Measurements from ENCODE around the gene ENAH.
A peak's percentile ranks its signal among the peaks of the same experiment; 100 is the strongest.
"Not testable (repeated sequence)": the region's sequence is repeated elsewhere in the genome, so short reads cannot be mapped to it uniquely, and the experiment has no call there.

ENAH gene

DNA sequence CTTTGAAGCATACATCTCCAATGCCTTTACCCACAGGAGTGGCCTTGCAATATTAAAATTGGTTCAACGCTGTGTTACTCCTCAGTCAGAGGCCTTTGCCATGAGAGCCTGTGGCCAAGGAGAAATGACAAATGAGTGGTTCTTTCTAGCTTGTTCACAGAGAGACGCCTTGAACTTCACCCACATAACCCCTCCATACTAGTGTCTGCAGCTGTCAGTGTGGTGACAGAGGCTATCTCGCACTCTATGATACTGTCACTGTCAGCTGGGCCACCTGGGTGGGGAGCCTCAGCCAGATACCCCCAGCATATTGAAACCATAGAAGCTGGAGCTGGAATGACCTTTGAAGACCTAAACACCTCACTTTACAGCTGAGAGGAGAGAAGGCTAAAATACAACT, 167.7 kb downstream of the ENAH start:
- DNase-seq: no peak

- no peak for DNase-seq
These were observed 168.2 kb downstream of the ENAH start for GRCh38 chr1:225484657-225485214.

DNA sequence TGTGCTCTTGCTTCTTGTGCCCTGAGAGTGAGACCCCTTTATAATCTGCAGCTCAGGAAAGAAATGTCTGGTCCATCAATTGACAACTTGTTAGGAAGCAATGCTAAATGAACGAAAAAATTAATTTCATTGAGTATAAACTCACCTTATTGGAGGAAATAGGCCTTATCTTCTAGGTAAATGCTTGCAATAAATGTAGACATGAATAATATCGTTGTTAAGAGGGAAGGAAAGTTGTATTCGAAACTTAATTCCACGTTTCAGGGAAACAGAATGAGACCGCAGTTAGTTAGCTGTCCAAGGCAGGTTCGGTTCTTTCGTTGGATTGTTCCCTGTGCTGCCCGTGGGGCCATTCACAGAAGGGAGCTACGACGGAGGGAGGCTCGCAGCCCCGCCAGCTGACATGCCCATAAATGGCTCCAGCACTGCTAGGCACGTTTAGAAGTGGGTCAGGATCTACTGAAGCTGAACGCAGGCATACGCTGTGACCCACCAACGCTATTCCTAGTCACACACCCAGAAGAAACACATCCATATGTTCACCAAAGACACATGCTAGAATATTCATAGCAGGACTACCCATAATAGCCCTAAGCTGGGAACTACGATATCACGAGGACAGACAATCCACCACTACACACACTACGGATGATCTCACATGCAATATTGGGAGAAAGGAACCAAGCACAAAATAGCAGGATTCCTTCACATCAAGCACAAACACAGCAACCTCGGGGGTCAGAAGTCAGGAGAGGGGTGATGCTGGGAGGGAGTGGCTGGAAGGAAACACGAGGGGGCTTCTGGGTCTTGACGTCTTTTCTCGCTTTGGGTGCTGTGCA, 168.9 kb downstream of the ENAH start:
- no peak for DNase-seq

DNA sequence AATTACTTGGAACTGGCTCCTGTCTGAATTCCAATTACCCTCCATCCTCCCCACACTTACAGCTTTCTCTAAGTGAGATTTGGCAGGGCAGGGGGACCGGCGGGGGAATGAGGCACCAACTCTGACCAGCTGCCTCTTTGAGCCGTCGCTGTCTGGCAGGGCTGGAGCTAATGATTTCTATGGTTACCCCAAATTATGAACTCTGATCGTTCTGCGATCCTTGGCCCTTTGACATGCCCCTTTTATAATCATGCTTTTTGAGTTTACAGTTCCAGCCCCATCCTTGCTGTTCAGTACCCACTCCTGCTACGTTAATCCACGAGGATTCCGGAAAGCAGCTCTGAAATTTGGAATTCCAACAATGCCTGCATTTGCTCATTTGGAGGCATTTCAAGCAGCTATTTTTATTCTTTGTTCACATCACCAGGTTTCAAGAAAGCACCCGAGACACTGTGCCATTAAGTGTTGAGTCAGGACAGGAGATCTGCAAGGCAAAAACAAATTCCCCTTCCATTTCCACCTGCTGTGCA, 170.4 kb downstream of the ENAH start:
- no peak for DNase-seq

GRCh38 chr1:225481738-225482137, 171.2 kb downstream of the ENAH start:
- DNase-seq: no peak

DNA sequence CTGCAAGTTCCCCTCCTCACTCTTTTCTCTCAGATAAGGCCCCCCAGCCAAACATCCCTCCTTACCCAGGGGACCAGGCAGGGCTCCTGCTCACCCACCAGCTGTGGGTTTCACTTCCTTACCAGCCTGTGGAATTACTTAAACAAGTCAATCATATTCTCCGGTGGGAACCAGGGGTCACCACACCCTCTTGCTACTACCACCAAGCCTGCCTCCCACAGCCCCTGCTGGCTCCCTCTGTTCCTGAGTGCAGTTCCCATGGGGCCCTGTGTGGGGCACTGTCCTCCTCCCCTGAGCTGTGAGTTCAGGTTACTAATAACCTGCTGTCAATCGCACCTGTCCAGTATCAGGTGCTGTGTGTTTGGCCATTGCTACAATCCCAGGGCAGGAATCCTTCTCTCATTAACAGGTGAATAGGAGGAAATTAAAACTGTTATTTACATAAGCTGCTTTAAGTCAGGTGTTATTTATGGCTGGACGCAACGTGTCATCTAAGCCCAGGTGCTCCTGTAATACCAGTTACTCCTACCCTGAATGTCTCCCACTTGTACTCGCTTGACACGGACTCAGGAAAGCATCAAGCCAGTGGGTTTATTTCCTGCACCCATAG, 172.0 kb downstream of the ENAH start:
- DNase-seq: peak; percentile 21

GRCh38 chr1:225479996-225480720, 172.8 kb downstream of the ENAH start:
- no peak for DNase-seq

- DNase-seq: no peak
These were observed 173.6 kb downstream of the ENAH start for GRCh38 chr1:225479341-225479740.

- no peak for DNase-seq
These were observed 175.5 kb downstream of the ENAH start for GRCh38 chr1:225477296-225477911.

DNA sequence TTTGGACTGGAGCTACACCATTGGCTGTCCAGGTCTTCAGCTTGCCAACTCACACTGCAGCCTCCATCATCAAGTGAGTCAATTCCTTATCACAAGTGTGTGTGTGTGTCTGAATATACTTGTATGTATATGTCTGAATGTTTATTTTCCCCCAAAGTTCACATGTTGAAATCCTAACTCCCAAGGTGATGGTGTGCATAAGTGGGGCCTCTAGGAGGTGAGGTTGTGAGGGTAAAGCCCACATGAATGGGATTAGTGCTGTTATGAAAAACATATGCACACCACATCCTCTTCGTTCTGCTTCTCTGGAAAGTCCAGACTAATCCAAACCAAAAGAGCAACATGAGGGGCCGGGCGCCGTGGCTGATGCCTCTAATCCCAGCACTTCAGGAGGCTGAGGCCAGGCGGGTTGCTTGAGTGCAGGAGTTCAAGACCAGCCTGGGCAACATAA, 176.4 kb downstream of the ENAH start:
- DNase-seq: no peak

GRCh38 chr1:225476100-225476511, 176.8 kb downstream of the ENAH start:
- no peak for DNase-seq

GRCh38 chr1:225474986-225475820, 177.7 kb downstream of the ENAH start:
- peak; percentile 61 for DNase-seq

GRCh38 chr1:225474439-225474985, 178.4 kb downstream of the ENAH start:
- no peak for DNase-seq

- DNase-seq: not testable (repeated sequence)
These were observed 179.1 kb downstream of the ENAH start for GRCh38 chr1:225473676-225474438.

DNA sequence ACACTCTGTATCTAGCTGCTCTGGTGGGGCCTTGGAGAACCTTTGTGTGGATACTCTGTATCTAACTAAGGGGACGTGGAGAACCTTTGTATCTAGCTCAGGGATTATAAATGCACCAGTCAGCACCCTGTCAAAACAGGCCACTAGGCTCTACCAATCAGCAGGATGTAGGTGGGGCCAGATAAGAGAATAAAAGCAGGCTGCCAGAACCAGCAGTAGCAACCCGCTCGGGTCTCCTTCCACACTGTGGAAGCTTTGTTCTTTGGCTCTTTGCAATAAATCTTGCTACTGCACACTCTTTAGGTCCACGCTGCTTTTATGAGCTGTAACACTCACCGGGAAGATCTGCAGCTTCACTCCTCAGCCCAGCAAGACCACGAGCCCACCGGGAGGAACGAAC, 179.7 kb downstream of the ENAH start:
- not testable (repeated sequence) for DNase-seq

DNA sequence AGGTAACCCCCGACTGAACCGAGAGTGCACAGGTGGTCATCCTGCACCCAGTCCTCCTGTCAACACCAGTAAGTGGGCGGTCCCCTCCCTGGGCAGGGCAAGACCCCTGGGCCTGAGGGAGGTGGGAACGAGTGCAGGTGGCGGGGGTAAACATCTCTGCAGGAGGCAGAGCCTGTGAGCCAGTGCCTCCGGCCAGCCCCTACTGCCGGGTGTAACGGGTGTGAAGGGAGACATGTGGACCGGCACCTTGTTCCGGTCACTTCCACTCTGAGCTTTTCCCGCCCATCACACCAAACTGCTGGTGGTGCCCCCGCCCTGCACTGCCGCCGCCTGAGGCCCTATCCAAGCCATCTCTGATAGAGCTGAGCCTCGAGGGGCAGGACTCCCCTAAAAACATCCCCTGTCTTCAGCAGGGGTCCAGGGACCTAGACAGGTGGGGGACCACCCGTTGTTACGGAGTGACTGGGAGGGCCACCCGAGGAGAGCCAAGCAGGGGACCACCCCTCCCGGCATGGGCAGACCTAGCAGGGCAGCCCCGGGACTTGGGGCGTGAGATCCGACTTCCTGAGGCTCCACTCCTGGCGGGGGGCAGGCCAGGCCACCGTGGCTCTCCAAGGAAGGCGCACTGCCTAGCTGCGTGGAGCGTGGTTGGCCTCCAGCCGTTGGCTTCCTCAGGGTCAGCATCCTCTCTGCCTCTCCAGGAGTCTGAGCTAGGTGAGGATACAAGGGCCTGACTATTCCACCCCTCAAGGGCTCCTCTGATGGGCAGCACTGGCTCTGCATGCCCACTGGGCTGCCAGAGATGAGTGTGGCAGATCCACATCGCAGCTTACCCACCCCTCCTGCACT, 181.2 kb downstream of the ENAH start:
- DNase-seq: no peak

- no peak for DNase-seq
These were observed 181.8 kb downstream of the ENAH start for GRCh38 chr1:225471109-225471452.

DNA sequence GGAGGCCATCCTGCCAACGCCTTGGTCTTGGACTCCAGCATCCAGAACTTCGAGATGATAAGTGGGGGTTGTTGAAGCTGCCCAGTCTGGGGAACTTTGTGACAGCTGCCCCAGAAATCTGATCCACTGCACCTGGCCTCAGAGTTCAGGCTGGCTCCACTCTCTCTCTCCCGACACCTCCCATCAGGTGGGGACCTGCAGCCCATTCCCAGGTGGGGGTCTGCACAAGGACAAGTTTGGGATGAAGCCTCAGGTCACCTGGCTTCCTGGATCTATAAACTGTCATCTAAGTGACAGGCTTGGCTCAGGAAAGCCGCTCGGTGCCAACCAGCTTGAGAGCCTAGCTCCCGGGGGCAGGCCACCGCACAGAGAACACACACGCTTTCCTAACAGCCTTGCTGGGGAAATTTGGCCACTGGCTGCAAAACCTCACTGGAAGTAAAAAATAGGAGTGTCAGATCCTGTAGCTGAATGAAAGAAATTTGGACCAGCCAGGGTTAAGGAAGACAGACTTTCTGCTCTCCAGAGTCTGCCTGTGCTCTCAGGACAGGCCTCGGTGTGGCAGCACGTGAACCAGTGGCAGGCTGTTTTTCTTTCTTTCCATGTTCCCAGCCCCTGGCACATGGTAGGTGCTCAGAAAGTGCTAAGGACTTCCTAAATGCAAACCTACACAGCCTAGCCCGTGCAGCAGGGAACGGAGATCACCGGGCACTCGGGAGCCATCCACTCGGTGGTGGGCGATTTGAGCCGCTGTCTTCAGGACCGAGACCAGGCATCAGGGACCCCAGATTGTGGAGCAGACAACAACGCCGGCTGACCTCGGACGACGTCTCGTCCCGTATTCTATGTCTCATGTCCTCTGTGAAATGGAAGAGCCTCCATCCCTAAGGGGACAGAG, 182.5 kb downstream of the ENAH start:
- no peak for DNase-seq

- no peak for DNase-seq
These were observed 183.9 kb downstream of the ENAH start for GRCh38 chr1:225469051-225469450.

Data from effector CD4-positive, alpha-beta T cell (primary cell).